ENCODE results near the gene C1orf232.

Gene C1orf232

GRCh38 chr1:26177182-26177684, 8.5 kb upstream of the C1orf232 start, which contains the start of gene CNKSR1:
Gene CNKSR1, plus strand, starts transcription at chr1:26177491. Its CDS starts 57 bp downstream, at chr1:26177548.
- DNase-seq (ENCODE audit: low spot score): no peak

- DNase-seq (ENCODE audit: low spot score): no peak
These were observed 6.6 kb upstream of the C1orf232 start for GRCh38 chr1:26175346-26175745.

DNA sequence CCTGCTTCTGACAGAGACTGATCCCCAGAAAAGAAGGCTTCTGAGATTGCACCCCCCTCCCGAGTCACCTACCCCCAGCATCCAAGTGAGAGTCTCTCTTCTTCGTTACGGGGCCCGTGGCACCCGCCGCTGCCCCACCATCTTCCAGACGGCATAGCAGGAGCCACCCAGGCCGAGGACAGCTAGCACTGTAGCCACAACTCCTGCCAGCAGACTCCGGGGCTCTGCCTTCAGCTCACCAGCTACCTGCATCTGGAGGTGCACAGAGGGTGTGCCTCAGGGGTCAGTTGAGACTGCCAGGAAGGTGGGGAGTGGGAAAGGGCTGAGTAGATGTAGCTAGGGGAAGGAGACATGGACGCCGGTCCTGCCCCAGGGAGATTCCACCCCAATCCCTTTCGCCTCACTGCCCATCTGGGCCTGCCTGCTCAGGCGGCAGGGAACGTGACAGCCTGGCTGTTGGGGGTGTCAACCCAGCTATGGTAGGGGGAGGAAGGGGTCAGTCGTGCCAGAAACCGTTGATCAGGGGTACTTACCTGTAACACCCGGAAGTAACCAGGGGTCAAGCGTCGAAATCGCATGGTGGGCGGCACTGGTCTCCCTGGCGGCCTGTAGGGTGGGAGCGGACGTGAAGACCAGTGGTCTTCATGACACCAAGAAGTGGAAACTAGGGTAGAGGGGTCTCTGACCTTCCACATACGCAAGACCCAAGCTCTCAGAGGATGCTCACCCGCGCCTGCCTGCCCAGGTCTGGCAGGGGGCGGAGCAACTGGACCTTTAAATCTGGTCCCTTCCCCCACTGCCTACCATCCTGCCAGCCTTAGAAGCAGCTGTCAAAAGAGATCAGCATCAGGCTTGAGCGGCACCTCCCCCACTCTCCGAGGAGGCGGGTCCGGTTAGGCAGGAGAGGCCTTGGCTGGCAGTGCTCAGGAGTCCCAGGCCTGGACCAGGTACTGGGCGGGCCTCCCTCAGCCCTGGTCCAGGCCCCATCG, 2.6 kb upstream of the C1orf232 start, which contains the start of gene ZNF593OS:
TSS of gene ZNF593OS (minus strand) at position 749 of the 989 bp plus-strand sequence. CDS start at position 578, 171 bp downstream.
- DNase-seq (ENCODE audit: low spot score): no peak

DNA sequence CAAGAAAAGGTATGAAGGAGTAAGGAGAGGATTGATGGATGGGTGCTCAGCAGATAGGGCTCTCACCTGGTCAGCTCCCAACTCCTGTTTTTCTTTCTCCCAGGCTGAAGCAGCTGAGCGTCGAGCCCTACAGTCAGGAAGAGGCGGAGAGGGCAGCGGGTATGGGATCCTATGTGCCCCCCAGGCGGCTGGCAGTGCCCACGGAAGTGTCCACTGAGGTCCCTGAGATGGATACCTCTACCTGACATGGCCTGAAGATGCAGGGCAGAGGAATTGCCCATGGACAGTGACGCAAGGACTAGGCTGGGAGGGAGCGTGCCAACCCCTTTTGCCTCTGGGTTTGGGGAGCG, 1.7 kb upstream of the C1orf232 start:
- DNase-seq (ENCODE audit: low spot score): no peak

GRCh38 chr1:26169669-26170471, 1.1 kb upstream of the C1orf232 start, which contains the start of gene ZNF593:
Gene ZNF593, plus strand, starts transcription at chr1:26169908. Its CDS starts 76 bp downstream, at chr1:26169984.
- peak; percentile 90 for DNase-seq (ENCODE audit: low spot score)

GRCh38 chr1:26169198-26169554, 413 bp upstream of the C1orf232 start:
- no peak for DNase-seq (ENCODE audit: low spot score)

DNA sequence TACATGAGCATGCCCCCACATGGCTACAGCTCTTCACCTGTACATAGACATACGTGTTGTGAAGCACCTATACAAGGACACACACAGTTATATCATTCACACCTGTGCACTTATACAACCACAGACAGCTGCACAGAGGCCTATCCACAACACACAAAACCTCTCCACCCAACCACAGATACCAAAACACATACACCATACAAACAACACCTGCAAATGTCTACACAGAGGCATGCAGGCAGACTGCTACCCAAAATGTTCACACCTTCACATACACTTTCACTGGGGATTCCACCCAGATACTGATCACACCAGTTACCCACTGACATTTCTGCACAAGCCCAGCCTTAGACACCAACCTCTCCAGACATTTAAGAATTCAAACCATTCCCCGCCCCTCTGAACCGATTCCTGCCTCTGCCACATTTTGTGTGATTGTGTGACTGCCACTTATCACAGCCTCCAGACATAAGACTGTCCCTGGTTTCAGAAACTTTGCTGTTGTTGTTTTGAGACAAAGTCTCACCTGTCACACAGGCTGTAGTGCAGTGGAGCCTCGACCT, 2.0 kb downstream of the C1orf232 start:
- no peak for DNase-seq (ENCODE audit: low spot score)

GRCh38 chr1:26164861-26165842, 3.6 kb downstream of the C1orf232 start:
- DNase-seq (ENCODE audit: low spot score): no peak

DNA sequence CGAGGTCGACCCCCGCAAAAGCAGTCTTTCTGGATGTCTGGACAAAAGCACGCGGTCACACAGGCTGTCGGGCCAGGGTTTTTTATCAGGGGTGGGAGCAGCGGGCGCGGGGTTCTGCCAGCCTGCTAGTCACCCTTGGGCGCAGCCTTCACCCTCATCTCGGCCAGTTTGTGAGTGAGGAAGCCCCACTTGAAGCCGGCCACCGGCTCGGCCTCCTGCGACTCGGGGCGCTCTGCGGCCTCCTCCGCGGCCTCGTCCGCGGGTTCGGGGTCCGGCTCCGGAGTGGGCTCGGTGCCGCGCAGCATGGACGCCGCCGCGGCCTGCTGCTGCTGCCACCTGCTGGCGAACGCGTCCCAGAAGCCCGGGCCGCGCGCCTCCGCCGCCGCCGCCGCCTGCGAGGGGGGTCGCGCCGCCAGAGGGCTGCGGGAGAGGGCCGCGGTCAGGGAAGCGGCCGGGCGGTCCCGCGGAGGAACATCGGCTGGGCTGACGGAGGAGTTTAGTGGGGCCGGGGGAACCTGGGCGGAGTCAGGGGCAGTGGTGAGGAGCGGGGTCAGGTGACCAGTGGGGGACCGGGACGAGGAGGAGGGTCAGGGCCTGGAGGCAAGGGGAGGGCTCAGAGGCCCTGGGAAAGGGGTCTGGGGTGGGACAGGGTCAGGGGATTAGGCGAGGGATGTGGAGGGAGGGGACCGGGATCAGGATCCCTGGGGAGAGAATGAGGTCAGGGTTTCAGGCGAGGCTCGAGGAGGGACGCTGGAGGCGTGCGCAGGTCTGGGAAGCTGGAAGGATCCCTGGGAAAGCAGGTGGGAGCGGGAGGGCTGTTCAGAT, 4.5 kb downstream of the C1orf232 start:
- no peak for DNase-seq (ENCODE audit: low spot score)

DNA sequence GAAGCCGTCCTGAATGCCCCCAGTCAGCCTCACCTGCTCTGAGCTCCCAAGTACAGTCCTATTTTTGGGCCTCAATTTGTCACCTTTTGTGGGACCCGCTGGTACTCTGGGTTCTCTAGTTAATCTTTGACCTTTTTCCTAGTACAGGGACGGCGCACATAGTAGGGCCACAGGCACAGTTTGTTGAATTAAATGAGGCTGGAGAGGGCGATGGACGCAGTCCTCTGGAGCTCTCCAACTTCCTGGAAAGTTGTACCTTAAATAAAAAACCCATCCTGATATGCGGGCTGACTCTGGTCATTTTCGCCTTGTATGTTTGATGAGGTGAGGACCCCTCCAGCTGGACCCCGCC, 5.1 kb downstream of the C1orf232 start:
- DNase-seq (ENCODE audit: low spot score): no peak

DNA sequence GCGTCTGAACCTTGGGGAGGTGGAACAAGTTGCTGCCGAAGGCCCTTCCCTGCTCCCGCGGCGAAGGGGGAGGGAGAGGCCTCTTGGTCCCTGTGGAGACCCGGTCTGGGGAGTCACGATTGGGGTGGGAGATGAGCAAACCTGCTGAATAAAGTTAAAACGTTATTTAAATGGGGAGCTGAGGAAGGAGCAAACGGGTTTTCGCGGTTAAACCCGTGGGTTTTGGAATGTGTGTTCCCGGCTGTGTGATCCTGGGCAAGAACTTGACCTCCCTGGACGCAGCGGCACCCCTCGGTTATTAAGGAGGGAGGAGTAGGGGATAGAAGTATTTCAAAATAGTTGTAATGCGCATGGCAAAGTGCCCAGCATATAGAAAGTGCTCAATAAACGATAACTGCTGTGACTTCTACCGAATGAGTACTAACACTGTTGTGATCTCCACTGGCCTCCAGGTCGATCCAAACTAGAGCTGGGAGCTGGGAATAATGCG, 6.5 kb downstream of the C1orf232 start:
- no peak for DNase-seq (ENCODE audit: low spot score)

GRCh38 chr1:26161415-26162219, 7.1 kb downstream of the C1orf232 start:
- DNase-seq (ENCODE audit: low spot score): no peak

GRCh38 chr1:26160527-26161414, 8.0 kb downstream of the C1orf232 start:
- DNase-seq (ENCODE audit: low spot score): no peak

DNA sequence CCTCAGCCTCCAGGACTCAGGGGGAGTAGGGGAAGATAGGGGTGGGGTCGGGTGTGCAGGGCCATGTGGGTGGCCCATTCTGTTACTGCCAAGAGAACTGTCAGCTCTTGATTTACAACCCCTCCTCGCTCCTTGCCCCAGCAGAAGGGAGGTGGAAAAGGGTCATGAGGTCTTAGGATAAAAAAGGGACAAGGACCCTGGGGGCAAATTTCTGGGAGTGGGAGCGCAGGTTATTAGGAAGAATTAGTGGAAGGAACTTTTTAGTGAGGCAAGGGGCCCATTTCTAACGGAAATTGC, 9.1 kb downstream of the C1orf232 start:
- no peak for DNase-seq (ENCODE audit: low spot score)

DNA sequence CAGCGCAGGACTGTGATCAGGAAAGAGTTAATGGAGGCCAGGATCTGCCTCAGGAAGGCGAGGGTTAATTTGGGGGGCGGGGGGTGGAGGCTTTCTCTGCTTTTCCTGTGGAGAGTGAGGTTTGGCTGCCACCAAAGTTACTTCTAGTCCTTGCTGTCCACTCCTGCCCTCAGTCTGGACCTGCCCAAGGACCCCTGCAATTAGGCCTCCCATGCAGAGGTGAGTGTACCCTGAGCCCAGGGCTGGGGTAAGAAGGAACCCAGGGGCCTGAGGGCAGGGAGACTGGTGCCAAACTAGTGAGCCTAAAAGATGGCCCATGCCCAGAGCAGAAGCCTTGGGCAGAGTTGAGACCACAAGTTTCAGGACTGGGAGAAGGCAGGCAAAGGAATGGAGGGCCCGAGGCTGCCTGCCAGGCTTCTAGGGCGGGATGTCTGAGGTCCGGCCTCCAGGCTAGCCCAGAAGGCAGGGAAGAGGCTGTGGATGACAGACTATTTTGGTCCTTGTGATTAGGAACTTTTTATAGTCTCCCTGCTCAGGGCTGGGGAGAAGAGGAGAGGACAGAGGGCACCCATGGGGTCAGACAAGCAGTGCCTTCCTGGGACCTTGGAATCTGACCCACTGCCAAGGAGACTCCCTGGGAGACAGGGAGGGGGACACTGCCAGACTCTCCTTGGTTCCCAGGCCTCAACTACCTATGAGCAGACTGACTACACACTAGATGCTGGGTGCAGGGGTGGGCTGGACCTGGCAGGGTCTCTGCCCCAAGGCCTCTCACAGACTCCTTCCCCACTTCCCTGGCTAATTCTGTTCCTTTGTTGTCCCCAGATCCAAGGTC, 9.6 kb downstream of the C1orf232 start, which contains the start of gene FAM110D:
TSS of gene FAM110D (plus strand) at position 172 of the 835 bp plus-strand sequence. CDS start 2,213 bp downstream, outside the sequence.
- no peak for DNase-seq (ENCODE audit: low spot score)

DNA sequence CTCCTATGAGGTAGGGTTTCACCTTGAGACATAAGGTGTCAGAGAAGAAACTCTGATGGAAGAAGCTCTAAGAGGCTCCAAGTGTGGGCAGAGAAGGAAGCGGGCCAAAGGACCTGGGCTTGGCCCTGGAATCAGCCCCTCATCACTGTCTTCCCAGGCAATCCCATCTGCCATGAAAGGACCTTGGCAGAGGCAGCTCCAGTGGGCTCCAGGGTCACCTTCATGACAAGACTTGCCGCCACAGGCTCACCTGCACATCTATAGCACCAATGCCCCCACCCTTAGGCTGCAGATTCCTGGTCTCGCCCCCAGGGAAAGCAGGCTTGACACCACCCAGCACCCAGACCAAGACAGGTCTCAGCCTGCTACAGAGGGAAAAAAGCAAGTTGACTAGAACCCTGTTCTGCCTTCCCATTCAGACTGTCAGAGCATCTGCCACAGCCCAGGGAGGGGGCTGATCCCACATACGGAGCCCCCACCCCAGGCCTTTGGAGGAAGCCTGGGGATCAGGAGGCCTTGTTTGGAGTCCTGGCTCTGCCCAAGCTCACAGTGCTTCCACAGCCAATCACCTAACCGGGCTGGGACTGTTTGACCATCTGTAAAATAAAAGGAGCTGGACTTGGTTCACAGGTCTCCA, 10.4 kb downstream of the C1orf232 start:
- no peak for DNase-seq (ENCODE audit: low spot score)
